GM19023 (cell line): ENCODE data around the gene LAT.
"Not testable (repeated sequence)": the region's sequence is repeated elsewhere in the genome, so short reads cannot be mapped to it uniquely, and the experiment has no call there.

Source experiments
- ATAC-seq: cut with Tn5 transposase; IDR thresholded peaks from one replicate; pipeline ENCODE4 v1.9.1; 2021; ENCODE audit warnings: mild to moderate bottlenecking, moderate library complexity; ENCODE audit not compliant: unreplicated experiment

The LAT gene

DNA sequence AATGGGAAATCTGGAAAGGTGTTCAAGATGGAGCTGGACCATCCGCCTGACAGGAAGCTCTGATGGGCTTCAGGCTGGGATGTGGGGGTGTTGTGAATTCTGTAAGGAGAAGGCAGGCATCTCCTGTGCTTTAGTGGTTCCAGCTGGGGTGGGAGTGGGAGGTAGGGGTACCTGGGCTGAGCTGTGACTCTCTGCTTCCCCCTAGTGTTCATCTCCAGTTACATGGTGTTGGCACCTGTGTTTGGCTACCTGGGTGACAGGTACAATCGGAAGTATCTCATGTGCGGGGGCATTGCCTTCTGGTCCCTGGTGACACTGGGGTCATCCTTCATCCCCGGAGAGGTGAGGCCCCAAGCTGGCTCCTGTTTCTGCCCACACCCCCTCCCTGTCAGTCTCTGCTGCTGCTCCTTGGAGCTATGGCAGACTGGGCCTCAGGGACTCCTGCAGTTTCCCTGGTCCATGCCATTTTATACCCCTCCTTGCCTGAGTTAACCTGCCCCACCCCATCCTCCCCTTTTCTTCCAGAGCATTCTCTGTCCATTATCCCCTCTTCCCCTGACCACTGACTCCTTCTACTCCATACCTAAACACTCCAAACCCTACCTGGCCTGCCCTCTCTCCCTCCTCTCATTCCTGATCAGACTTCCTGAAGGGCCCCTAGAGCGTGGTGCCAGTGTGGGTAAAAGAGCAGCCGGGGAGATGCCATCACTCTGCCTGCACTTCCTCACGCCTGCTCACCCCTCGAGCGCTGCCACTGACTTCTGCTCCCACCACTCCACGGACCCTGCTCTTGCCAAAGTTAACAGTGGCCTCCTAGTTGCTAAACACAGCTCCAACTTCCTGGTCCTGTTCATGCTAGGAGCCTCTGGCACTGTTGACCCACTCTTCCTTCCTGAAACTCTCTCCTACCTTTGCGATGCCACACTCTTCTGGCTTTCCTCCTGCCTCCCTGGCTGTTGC lies 6.9 kb upstream of the LAT start:
- ATAC-seq = no peak

DNA sequence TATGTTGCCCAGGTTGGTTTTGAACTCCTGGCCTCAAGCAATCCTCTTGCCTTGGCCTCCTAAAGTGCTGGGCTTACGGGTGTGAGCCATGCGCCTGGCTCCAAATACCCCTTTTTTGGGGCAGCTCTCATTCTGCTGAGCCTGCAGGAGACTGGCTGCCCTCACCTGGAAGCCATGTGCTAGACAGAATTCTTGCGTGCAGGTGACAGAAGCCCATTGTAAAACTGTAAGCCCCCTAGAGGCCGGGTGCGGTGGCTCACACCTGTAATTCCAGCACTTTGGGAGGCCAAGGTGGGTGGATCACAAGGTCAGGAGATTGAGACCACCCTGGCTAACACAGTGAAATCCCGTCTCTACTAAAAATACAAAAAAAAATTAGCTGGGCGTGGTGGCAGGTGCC lies 4.5 kb upstream of the LAT start:
- not testable (repeated sequence) for ATAC-seq

DNA sequence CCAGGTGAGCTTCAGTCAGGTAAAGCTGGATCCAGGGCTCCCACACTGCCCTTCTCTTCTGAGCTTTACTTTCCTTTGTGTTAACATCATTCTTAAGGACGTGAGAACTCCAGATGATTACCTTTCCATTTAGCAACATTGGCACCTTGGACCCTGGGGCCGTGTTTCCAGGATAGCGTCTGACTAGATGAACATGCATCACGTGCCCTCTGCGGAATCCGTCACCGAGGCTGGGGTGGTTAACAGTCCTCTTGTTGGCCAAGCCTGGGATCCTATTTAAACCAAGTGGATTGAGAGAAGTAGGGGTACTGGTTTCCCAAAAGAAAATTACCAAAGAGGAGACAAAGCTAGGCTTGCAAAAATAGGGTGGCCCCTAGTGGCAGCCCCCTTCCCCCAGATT lies 3.9 kb upstream of the LAT start:
- ATAC-seq = no peak

DNA sequence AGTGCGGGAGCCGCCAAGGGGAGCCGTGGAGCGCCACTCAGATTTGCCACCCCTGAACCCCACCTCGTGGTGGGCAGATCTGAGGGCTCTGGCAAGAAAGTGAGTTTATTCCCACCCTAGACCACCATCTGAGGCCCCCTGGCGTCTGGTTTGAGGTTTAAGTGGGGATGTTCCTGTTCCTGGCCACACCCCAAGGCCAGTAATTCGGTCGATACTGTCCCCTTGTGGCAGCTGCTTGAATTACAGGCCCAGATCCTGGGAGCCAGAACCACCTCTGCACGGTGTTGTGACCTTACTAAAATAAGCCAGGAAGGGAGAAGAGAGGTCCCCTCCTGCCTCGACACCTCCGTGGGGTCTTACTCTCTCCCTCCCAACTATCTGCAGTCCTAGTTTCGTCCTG lies 3.3 kb upstream of the LAT start:
- no peak for ATAC-seq

DNA sequence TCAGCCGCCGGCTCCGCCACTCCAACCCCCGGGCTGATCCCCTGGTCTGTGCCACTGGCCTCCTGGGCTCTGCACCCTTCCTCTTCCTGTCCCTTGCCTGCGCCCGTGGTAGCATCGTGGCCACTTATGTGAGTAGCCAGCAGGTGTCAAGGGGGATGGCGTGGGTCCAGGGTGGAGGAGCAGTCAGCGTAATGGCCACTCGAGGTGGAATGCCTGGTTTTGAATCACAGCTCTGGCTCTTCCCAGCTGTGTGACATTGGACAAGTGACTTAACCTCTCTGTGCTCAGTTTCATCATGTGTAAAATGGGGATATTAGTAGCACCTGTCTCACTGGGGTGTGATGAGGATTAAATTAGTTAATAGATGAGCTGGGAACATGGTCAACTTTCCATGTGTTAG lies 2.4 kb upstream of the LAT start:
- no peak for ATAC-seq

DNA sequence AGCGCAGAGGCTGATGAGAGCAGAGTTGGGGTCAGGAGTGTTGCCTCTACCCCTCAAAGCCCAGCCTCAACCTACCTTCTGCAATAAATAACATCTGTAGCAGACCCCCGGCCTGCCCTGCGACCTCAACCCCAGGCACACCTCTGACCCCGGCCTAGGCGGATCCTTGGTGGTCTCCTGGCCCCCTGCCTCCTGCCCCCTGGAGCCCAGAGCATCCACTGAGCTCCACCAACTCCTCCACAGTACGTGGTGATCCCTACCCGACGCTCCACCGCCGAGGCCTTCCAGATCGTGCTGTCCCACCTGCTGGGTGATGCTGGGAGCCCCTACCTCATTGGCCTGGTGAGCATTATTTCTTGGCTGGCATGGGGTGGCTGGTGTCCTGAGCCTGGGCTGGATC lies 1.9 kb upstream of the LAT start:
- ATAC-seq = no peak

DNA sequence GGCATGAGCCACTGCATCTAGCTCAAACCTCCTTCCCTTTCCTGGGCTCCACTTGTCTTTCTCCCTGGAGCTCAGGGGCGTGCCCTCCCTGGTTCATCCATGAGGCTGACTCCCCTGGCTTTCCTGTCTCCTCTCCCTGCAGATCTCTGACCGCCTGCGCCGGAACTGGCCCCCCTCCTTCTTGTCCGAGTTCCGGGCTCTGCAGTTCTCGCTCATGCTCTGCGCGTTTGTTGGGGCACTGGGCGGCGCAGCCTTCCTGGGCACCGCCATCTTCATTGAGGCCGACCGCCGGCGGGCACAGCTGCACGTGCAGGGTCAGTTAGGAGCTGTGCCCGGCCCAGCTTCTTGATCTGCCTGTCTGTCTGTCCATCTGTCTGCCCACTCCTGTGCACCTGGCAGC lies 1.2 kb upstream of the LAT start:
- no peak for ATAC-seq

DNA sequence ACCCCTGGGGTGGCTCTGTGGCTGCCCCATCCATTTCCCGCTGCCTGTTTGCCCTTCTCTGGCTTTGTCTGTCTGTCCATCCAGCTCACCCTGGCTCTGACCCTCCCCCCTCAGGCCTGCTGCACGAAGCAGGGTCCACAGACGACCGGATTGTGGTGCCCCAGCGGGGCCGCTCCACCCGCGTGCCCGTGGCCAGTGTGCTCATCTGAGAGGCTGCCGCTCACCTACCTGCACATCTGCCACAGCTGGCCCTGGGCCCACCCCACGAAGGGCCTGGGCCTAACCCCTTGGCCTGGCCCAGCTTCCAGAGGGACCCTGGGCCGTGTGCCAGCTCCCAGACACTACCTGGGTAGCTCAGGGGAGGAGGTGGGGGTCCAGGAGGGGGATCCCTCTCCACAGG lies 761 bp upstream of the LAT start:
- ATAC-seq = no peak

DNA sequence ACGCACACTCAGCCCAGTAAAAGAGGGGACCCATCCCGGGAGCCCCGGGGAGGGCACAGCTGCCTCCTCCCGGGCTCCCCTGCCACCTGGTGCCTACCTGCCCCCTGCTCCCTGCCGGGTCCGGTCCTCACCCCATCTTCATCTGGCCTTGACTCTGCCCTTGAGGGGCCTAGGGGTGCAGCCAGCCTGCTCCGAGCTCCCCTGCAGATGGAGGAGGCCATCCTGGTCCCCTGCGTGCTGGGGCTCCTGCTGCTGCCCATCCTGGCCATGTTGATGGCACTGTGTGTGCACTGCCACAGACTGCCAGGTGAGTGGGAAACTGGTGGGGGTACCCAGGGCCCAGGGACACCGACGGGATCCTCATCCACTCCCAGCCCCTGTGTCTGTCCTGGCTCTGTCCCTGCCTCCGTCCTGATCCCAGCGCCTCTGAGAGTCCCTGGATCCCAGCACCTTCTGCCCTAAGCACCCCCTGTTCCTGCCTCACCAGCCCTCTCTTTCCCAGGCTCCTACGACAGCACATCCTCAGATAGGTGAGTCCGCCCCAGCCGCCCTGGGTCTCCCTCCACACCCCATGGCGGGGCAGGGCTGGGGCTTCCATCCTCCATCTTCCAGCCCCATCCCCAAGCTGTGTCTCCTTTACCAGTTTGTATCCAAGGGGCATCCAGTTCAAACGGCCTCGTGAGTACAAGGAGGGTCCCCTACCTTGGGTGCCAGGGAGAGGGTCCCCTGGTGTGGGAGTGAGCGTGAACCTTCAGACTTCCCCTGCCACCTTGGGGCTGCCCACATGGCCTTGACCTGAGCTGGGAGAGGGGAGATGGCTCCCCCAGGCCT lies 574 bp downstream of the LAT start:
- ATAC-seq = no peak

DNA sequence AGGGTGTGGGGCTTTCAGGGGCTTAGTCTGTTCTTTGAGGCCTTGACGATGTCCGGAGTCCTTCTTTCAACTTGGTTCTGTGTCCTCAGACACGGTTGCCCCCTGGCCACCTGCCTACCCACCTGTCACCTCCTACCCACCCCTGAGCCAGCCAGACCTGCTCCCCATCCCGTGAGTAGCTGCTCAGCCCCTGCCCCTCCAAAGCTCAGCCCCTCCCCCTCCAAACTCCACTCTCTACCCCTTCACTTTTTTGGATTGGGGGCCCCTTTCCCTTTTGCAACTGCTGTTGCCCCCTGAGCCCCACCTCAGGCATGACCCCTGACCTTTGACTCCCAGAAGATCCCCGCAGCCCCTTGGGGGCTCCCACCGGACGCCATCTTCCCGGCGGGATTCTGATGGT lies 1.2 kb downstream of the LAT start:
- ATAC-seq = no peak

DNA sequence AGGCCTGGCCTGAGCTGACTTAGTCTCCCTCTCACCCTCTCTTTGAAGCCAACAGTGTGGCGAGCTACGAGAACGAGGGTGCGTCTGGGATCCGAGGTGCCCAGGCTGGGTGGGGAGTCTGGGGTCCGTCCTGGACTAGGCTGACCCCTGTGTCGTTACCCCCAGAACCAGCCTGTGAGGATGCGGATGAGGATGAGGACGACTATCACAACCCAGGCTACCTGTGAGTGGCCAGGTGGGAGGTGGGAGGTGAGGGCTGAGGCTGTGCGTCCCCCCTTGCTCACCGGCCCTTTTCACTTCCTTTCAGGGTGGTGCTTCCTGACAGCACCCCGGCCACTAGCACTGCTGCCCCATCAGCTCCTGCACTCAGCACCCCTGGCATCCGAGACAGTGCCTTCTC lies 1.6 kb downstream of the LAT start:
- ATAC-seq = no peak

DNA sequence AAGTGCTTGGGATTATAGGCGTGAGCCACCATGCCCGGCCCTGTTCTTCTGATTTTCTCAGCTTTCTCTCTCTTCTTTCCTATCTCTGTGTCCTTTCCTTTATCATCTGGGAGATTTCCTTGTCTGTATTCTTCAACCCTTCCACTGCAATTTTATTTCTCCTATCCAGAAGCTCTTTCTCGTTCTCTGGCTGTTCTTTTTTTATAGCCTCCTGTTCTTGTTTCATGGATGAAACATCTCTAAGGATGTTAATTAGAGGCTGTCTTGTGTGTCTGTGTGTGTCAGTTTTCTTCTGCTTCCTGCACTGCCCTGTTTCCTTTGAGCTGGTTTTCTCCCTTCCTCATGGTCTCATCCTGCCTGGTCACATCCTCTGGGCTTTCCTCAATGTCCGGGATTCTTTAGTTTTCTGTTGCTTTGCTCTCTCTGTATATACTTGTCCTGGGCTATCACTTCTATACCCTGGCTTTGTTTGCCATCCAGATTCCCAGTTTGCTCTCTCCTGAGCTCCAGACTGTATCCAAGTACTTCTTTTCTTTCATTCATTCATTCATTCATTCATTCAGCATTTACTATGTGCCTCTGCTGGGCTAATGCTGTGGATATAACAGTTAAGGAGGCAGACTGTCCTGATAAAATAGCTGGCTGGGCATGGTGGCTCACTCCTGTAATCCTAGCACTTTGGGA lies 2.5 kb downstream of the LAT start:
- no peak for ATAC-seq

DNA sequence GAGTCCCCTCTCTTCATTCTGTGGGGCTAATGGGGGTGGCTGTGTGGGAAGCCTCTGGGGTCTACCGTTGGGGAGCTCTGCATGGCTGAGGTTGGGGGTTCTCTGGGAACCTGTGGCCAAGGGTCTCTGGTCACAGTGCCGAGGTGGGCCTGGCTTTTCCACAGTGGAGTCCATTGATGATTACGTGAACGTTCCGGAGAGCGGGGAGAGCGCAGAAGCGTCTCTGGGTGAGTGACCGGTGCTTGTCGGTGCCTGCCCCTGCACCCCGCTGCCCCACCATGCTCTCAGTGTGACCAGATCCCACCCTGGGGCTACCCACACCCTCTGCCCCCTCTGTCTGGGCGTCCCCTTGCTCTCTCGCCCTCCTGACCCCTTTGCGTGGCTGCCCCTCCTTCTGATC lies 4.5 kb downstream of the LAT start:
- no peak for ATAC-seq

DNA sequence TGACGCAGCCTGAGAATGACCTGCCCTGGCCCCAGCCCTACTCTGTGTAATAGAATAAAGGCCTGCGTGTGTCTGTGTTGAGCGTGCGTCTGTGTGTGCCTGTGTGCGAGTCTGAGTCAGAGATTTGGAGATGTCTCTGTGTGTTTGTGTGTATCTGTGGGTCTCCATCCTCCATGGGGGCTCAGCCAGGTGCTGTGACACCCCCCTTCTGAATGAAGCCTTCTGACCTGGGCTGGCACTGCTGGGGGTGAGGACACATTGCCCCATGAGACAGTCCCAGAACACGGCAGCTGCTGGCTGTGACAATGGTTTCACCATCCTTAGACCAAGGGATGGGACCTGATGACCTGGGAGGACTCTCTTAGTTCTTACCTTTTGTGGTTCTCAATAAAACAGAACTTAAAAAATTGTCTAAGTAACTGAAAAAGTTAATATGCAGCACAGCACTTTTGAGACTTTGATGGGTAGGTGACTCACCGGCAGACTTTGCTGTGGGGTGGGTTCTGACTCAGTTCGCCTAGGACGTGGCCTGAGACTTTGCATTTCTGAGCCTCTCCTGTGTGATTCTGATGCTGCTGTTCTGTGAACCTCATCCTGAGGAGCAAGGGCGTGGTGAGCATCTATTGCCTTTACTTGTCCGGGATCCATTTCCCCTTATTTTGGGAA lies 5.7 kb downstream of the LAT start:
- ATAC-seq = no peak

DNA sequence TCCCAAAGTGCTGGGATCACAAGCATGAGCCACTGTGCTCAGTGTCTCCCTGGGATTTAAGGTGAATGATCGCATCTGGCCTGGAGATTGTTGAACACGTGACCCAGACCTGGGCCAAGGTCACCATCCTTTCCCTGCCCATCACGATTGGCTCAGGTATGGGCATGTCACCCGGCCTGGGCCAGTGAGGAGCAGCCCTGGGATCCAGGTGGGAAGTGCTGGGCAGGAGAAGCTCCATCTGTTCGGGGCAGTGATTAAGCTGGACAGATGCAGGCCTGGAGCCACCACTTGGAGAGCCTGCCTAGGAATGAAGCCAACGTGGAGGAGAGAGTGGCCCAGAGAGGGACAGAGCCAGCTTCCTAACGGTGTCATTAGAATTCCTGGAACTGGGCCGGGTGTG lies 6.8 kb downstream of the LAT start:
- no peak for ATAC-seq

DNA sequence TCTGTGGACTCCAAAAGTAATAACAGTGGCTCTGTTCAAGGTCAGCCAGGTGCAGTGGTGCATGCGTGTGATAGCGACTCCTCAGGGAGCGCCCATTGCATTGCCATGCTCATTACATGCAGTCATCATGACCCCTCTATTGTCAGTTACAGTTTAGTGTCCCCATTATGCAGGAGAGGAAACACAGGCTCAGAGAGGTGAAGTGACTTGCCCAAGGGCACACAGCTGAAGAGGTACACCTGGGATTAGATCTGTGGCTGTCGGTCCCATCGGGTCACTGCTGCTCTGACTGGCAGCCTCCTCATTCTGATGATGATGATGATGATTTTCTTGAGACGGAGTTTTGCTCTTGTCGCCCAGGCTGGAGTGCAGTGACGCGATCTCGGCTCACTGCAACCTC lies 7.6 kb downstream of the LAT start:
- no peak for ATAC-seq

DNA sequence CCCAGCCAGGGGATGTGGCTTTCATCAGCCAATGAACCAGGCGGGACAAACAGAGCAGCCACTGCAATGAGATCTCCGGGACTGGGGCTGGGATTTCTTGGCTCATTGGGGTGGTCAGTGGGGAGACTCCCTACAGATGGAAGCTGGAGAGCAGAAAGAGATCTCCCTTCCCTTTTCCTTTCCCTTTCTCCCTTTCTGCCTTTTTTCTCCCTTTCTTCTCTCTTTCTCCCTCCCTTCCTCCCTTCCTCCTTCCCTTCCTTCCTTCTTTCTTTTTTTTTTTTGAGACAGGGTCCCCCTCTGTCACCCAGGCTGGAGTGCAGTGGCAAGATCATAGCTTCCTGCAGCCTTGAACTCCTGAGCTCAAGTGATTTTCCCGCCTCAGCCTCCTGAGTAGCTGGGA lies 14.0 kb downstream of the LAT start:
- ATAC-seq = no peak

DNA sequence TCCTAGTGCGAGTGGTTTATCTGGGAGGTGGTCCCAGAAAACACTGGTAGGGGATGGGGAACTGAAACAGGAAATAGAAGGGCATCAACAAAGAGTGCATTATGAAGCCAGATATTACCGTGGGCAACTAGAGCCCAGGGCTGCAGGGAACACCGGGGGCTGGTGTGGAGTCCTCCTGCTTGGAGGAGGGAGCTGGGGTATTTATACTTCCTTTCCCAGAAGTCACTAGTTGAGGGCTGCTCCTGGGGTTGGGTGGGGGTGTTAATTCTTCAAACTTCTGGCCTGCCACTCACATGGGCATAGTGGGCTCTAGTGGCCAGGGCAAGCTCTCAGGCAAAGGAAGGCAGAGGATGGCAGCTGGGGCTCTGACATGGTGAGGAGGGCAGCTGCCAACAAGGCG lies 14.7 kb downstream of the LAT start:
- ATAC-seq = no peak

DNA sequence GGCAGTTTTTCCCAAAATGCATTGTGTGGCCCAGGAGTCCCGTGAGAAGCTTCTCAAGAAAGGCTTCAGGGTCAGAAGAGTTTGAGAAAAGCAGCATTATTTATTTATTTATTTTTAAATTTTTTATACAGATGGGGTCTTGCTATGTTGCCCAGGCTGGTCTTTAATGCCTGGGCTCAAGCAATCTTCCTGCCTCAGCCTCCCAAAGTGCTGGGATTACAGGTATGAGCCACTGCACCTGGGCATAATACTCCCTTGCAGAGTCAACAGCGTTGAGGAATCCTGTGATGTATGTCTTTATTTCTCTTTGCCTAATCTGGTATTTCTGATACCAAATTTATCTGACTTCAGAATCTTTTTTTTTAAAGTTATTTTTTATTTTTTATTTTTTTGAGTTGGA lies 15.2 kb downstream of the LAT start:
- no peak for ATAC-seq

DNA sequence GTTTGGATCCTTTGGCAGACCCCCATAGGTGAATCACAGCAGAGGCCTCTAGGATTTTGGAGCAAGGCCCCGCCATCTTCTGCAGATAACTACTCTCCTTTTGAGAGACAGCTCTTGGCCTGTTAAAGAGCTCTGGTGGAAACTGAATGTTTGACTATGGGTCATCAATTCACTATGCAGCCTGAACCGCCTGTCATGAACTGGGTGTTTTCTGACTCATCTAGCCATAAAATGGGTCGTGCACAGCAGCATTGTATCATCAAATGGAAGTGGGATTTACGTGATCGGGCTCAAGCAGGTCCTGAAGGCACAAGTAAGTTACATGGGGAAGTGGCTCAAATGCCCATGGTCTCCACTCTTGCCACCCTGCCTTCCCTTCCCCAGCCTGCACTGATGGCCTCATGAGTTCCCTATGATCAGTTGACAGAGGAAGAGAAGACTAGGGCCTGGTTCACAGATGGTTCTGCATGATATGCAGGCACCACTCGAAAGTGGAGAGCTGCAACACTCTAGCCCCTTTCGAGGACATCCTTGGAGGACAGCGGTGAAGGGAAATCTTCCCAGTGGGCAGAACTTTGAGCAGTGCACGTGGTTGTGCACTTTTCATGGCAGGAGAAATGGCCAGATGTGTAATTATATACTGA lies 19.8 kb downstream of the LAT start:
- ATAC-seq = not testable (repeated sequence)
